Posterior cingulate gyrus (tissue), 11 donors: ENCODE data around the gene CXCR6.
"Not testable (repeated sequence)": the region's sequence is repeated elsewhere in the genome, so short reads cannot be mapped to it uniquely, and the experiment has no call there.

Experiments used
- DNase-seq, 10 donors: peaks; one replicate each; pipeline versions ENCODE4 v3.0.0 to v3.0.0-alpha.2; 2020 to 2021; ENCODE audit warnings: mixed read lengths in 3 of 10
- intact Hi-C: fragments of 100-400 bp; cut with DNase I; formaldehyde crosslinking; loops from one replicate; pipeline ENCODE4 v1.15.1; 2023

Gene CXCR6

DNA sequence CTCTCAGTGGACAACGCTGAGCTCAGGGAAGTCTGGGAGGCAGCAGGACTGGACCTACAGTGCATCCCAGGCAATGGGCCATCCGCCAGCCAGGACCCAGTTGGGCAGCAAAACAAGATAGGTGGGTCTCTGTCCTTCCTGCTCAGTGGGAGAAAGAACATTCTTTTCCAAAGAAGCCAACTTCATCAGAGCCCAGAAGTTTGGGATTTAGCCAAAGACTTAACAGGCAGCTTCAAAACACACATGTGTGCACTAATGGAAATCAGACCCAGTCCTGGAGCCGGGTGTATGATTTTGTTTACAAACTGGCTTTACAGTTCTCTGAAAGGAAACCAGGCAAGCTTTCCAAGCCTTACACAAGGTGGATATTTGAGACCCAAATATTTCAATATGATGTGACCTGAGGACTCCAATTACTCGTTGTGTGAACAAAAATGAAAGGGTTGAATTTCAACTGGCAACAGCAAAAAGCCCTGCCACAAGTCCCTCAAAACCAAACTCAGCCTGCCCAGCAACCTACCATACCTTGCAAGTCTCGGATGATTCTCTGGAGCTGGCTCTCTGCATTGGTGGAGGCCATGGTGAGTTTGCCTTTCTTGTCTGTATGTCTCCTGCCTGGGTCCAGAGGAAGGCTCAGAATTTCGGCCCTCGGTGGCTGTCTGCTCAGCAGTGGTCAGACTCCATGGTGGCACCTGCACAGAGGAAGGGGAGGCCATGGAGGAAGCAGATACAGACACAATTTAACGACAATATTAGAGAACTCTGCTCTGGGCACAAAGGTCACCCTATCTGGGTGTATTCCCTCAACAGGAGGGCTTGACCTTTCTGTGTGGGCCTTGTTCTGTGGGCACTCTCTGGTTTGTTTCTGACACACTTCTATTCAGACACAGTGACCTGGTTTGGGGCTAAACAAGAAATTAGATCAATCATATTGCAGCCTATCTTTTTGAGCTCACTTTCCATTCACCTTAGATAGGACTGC is 41.4 kb downstream of the CXCR6 start:
- intact Hi-C loops: no loop called here
- no peak for DNase-seq

DNA sequence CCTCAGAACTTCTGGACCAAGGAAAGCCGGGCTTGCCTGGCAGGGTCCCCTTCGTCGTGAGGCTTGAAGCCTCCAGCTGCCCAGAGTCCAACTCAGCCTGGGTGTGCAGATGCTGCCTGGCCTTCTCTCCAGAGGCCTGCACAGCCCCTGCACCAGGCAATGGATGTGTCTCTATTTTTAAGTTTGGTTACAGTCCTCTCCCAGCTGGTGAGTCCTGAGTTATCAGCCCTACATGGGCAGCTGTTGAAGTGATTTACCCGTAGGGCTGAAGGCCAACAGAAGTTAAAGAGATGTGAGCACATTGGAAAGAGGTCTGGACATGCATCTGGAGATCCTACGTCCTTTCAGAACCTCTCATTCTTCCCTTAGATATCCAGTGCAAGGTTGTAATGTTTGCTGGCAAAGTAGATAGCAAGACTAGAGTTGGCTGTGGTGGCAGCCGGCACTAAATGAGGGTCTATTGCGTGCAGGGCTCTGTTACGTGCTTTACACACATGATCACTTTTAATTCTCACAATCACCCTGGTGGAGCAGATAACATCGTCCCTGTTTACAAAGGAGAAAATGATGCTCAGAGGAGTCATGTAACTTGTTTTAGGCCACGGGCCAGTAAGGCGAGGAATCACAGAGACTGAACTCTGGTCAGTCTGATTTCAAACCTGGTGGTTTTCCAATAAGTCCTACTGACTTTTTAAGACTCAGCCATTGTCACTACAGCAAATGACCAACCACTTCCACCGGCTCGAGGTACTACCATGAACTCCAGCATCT is 42.5 kb downstream of the CXCR6 start:
- no peak for DNase-seq
- intact Hi-C loops: no loop called here

DNA sequence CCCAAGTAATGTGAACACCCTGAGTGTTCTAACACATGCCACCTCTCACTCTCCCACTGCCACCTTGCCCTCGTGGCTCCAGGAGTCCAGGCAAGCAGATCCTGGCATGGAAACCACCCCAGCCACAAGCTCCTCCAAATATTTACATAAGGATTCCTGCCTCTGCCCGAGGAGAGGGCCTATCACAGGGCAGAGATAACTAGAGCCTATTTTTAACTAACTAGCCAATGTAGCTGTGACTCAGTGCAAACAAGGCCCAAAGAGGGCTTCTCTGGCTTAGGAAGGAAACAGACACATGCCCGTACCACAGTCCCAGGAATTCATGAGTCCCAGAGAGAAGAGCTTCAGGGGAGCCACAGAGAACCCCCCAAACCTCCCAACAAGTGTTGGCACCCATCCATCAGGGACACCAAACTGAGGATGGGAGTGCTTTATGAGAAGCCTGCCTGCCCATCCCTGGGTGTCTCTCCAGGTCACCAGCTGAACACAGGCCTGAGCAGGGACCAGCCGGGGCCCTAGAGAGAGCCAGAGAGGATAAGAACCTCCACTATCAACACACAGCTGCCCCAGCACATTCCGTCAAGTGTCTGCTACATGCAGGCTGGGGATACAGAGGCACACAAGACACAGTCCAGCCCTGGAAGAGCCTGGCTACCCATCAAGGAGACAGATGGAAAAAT is 43.2 kb downstream of the CXCR6 start:
- intact Hi-C loops: no loop called here
- no peak for DNase-seq

DNA sequence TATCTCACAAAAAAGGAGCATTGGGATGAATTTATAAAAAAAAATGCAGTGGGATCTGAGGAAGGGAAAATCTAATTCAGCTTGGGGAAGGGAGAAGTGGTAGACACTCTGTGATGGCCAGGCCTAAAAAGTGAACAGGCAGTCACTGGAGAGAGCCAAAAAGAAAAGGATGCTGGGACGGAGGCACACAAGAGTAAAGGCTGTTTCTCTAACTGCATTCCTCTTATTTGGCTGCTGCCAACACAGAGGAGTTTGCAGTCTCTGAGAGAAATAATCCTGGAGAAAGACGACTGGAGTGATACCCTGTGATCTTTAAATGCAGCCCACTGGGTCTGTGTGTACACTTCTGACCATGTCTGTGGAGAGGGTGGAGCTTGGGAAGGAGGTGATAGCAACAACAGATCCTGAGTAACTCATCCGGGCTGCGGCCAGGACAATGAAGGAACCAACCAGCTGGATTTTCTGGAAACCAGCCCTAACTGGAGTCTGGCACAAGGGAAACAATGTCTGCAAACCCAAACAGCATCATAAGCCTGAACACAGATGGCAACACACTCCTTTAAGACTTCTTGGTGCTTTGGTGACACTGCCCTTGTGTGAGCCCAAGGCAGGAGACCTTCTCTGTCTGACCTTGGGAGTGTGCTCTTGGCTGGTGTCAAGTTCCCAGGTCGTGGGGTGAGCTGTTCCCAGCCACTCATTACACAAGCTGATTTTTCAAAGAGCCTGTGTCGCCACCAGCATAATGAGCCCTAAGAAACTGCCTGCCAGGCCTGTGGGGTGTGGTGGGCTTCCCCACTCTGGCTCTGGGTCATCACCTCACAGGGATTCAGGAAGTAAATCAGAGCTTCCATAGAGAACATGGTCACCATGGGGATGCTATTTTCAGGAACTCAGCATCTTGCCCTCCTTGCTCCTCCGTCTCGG is 44.4 kb downstream of the CXCR6 start:
- peak in 6 of 10 donors; percentile 42 to 85 (median 52) for DNase-seq
- intact Hi-C loops: no loop called here

DNA sequence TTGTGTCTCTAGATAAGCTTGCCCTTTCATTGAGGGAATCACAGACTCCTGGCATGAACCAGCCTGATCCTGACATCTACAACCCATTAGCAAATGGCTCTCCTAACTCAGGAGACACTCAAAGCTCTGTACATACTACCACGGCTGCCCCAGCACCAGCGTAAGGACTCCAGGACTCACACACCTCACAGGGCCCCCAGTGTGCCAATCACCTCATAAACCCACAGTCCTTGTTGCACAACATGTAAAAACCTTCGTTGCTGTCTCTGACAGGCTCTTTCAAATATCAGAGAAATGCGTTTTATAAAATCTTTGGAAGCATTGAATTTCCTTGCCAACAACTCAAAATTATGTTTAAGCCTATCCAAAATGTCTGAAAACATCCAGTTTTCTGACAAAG is 45.1 kb downstream of the CXCR6 start:
- intact Hi-C loops: no loop called here
- DNase-seq: no peak

DNA sequence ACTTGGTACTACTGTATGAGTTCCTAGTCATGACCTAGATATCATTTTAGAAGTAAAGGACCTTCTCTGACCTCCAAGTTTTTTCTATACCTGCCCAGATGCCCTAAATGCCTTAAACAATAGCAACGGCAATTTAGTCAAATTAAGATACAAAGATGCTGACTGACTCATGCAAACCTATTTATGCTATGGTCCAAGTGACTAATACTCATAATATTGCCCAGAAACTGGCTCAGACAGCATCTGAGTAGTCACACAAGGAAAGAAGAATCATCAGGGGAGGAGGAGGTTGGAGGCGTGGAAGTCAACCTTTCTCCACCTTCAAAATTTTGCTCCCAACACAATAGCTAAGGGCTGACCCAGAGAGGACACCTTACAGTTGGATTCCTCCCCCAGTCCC is 45.5 kb downstream of the CXCR6 start:
- no peak for DNase-seq
- intact Hi-C loops: no loop called here

DNA sequence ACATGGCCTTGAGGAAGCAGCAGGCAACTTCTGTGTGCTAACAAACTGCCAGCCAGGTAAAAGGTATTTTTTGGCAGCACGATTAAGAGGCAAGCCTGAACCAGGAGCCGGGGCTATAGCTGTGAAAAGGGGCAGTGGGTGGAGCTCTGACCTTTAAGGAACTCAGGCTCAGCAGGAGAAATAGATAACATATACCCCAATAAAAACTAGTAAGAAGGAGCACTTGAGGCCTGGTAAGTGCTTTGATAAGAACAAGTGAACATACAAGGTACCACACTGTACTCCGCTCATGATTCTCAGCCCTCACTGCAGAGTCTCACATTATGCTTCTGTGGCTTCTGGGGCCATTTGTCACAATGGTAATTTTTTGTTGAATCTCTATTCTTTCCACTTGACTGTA is 46.9 kb downstream of the CXCR6 start:
- intact Hi-C loops: no loop called here
- no peak for DNase-seq

DNA sequence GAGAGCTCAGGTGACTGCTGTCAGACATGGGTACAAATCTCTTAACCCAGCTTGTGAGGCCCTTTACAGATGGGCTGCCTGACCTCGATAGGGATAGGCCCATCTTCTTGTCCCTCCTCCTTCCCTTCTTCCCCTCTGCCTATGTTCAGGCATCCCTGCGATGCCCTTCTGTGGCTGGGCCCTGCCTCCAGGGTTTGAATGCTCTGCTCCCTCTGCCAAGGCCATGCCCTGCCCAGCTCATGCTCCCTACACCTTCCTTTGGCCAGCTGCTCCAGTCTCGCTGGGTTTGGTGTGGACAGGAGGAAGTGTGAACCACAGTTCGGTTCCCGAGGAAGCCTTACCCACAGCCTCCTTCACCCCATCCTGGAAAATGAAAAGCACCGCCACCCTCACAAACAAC is 48.1 kb downstream of the CXCR6 start:
- no peak for DNase-seq
- intact Hi-C loops: no loop called here

DNA sequence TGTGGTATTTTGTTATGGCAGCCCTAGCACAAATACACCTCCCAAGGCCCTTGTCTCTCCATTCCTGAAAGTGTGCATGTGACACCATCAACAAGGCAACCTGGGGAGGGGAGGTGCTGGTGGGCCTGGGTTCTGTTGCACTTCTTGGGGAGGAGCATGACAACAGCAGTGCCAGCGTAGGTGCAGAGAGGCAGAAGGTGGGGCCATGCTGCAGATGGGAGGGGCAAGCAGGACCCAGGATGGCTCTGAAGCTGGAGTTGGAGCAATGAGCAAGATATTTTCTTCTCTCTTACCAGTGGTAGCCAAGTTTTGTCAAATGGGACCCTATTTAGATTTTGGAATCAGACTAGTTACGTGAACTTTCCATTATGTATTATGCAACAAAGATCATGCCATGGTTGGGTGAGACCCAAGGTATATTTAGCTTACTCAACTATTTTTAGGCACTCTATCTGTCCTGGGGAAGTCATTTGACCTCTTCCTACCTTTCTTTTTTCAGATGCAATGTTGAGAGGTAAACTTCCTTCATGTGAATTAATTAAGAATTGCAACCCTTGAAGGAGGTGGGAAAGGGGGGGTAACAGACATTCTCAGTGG is 49.0 kb downstream of the CXCR6 start:
- no peak for DNase-seq
- intact Hi-C loops: no loop called here

DNA sequence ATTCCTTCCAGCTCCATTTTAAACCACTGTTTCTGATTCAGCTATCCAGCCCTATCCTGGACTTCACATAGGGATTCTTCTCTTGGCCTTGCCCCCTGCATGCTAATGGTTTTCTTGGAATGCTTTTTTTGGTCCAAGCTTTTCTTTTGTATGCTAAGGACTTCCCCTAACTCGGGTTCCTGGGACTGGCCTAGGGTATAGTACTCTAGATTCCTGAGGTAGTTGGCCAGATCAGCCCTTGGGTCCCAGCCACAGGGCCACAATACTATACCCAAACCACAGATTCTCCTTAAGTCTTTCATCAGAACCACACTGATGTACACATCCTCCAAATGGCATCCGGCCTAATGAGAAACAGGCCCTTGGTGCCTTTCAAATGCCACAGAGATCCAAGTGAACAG is 49.6 kb downstream of the CXCR6 start:
- intact Hi-C loops: no loop called here
- no peak for DNase-seq

DNA sequence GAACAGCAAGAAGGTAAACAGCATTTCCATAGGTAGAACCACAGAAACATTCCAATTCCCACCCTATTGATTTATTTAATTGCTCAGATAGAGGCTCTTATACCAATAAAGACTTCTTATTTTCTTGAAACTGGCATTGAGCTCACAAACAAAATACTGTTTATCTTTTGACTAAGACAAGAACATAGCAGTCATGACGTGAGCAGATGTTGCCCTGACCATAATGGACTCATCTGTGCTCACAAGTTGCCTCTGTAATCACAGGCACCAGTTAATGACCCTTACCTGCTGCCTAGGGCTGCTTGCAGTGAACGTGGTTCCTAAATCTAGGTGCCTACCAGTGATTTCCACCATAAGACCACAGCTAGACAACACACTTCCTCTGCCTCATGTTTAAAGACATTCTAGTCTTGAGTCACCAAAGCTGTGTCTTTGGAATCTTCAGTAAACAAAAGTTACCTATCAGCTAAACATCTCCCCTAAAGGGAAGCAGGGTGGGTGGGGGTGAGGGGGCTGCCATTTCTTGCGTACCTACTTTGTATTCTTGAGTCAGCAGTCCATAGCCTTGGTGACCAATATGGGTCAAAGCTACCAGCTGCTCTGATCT is 50.3 kb downstream of the CXCR6 start:
- intact Hi-C loops: no loop called here
- DNase-seq: no peak

DNA sequence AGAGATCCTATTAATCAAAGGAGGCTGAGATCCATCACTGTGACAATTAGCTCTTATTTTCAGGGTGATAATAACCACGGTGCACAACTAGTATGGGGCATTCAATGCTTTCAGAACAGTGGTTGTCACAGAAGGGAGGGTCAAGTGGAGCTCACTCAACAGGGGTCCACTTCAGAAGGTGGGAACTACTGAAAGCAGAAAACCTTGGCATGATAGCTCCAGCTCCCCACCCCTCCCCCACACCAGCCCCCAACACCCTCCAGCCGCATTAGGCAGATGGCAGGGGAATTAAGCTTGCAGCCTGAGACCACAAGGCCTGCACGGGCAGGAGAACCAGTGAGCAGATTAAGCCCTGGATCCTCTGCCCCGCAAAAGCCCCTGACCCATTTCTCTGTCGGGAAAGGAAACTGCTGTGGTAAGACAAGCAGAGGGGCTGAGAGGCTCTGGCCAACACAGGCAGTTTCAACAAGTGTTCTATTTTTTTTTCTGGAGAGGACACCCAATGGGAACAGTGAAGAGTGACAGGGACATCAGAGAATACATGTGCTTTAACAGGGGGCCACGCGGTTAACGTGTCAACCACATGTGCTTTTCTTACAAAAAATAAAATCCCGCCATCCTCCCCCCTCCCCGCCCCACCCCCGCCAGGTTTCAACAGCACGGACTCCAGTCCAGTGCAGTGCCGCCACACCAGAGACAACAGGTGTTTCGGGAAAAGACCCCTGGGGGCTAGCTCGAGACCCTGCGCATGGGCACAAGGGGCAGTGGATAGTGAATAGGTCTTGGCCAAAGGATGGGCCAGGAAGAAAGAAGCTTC is 51.4 kb downstream of the CXCR6 start:
- no peak for DNase-seq
- intact Hi-C loops: no loop called here

DNA sequence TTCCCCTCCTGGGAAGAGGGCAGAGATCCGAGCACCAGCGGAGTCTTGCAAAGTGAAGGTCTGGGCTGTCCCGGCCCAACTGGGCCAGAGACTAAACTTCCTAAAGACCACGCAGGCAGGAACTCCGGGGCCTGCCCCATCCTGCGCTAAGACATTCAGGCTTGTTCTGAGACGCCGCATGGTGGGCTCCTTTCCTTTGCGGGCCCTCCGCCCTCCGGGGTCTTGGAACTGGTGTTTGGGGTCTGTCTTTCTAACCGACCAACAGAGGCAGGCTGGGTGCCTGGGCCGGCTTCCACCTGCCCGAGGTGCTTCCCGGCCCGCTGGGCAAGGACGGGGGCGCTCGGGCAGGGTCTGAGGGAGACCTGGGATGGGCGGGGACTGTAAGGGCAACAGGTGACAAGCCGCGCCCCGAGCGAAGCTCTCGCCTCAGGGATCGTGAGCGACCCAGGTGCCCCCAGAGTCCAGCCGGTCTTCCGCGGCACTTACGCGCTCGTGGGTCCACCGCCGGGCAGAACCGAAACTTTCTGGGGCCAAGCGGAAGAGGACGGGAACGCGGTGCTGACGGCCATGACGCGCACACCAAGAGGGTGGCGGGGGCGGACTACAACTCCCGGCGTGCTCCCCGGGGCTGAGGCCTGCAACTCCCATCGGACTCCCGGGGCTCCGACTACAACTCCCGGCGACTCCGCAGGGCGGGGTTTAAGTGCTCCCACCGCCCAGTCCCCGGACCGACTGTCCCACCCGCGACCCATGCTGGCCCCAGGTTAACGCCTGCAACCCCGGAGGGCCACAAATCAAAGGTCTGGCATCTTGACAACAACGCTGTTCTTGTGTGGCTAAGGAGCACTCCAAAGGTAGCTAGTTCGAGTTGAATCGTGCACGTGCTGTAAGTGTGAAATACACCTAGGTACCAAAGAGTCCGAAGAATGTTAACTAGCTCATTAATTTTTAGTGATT is 52.2 kb downstream of the CXCR6 start, which contains the start of gene FYCO1:
Gene FYCO1 (minus strand): TSS at position 589 of the 957 bp plus-strand sequence. CDS start 10,914 bp downstream, outside the sequence.
- intact Hi-C loops: no loop called here
- peak; percentile 87 to 99 (median 92) for DNase-seq

DNA sequence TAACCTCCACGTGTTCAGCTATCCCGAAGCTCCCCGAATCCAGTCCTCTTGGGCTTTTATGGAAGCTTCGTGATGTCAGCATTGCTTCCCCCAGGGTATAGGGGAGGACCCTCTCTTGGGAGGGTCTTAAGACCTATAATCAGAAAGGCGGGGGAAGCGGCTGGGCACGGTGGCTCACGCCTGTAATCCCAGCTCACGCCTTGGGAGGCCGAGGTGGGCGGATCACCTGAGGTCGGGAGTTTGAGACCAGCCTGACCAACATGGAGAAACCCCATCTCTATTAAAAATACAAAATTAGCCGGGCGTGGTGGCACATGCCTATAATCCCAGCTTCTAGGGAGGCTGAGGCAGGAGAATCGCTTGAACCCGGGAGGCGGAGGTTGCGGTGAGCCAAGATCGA is 54.2 kb downstream of the CXCR6 start:
- intact Hi-C loops, DNase-seq: not testable (repeated sequence)

DNA sequence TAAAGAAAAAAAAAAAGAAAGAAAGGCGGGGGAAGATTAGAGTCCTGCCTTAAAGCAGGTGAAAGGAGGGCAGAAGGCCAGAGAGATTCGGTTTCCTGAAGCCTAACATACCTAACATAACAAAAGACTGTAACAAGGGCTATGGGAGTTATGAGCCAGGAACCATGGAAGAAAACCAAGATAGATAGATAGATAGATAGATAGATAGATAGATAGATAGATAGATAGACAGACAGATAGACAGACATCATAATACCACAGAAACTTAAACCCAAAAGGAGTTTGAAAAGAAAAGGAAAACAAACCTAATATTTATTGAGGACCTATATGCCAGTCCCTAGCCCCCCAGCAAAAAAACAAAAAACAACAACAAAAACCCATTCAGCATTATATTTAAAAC is 54.7 kb downstream of the CXCR6 start:
- no peak for DNase-seq
- intact Hi-C loops: no loop called here
